Measurements from ENCODE around the gene PRELID2.
A peak's percentile ranks its signal among the peaks of the same experiment; 100 is the strongest.

The PRELID2 gene

DNA sequence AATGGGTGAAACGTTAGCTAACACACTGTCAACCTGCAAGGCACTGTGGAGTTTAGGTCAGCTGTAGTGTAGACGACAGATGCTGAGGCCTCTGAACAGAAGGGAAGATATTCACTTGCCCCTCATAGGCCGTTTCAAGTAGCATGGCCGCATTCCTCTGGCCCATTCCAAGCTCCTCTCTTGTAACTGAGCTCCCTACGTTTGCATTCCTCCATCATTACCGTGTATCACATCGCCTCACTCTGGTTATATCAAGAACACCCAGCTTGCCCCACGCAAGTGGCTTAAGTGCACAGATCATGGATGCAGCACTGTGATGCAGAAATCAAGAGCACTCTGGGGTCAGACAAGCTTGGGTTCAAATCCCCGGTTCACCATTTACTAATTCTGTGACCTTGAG is 43.3 kb downstream of the PRELID2 start:
- no peak for TF ChIP-seq GATA3 (IDR thresholded peaks at IDR 0.05; ENCODE audit: low read depth, low read length)
- TF ChIP-seq GATA2 (IDR thresholded peaks at IDR 0.05; ENCODE audit: low read depth, low read length), result no peak

DNA sequence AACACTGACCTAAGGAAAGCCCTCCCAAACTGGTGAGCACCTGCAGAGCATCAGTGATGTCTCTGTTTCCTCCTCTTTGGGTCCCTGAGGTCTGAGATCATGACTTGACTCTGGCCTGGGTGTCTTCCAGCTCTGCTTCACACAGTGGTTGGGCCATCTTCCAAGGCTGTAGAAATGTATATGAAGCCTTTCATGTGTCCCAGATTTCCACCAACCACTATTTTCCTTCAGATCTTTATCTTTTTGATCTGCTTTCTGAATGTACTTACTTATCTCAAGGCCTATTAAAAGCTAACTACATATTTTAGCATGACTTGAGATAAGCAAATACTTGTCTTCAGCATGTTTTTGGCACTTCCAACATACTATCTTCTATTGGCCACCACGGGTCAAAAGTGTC is 47.1 kb downstream of the PRELID2 start:
- TF ChIP-seq GATA2 (IDR thresholded peaks at IDR 0.05; ENCODE audit: low read depth, low read length) (no peak), GATA3 (IDR thresholded peaks at IDR 0.05; ENCODE audit: low read depth, low read length) (no peak)

DNA sequence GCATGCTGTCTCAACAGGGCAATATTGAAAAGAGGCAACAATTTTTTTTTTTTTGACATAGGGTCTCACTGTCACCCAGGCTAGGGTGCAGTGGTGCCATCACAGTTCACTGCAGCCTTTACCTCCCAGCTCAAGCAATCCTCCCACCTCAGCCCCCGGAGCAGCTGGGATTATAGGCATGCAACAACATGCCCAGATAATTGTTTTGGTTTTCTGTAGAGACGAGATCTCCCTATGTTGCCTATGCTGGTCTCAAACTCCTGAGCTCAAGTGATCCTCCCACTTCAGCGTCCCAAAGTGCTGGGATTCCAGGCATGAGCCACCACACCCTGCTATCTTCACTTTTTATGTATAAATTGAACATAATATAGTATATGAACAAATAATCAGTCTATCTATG is 47.6 kb downstream of the PRELID2 start:
- TF ChIP-seq GATA2 (IDR thresholded peaks at IDR 0.05; ENCODE audit: low read depth, low read length) (no peak), GATA3 (IDR thresholded peaks at IDR 0.05; ENCODE audit: low read depth, low read length) (no peak)

DNA sequence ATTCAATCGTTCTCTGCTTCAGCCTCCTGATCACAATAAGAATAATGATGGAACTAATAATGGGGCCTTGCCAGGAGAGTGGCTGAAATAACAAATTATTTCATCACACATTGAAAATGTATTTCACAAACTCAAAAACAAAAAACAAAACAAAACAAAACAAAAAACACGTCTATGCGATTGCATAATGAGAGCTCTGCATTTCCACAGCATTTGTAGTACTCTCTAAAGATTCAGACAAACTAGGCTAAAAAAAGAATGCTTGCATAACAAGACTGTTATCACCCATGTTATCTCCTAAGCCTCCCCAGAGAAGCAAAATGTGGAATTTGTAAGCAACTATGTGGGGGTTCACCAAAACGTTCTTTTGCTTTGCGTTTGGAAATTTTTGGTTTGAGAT is 48.1 kb downstream of the PRELID2 start:
- TF ChIP-seq GATA2 (IDR thresholded peaks at IDR 0.05; ENCODE audit: low read depth, low read length) (no peak), GATA3 (IDR thresholded peaks at IDR 0.05; ENCODE audit: low read depth, low read length) (no peak)

DNA sequence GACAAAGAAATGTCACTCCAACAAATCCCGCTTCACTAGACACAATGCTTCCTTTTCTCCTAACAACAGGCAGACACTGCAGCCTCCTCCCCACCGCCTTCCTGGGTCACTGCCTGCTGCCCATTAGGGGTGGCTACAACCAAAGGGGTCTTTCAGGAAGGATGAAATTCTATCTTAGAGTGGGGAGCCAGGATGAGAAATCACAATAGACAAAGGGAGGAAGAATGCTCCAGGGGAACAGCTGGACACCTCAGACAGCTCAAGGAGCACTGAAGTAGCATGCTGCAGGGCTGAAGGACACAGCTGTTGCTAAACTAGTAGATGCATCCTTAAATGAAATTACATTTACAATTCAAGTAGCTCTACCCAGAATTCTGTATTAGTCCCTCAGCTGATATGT is 54.2 kb downstream of the PRELID2 start:
- TF ChIP-seq GATA3 (IDR thresholded peaks at IDR 0.05; ENCODE audit: low read depth, low read length) (no peak), GATA2 (IDR thresholded peaks at IDR 0.05; ENCODE audit: low read depth, low read length) (no peak)

DNA sequence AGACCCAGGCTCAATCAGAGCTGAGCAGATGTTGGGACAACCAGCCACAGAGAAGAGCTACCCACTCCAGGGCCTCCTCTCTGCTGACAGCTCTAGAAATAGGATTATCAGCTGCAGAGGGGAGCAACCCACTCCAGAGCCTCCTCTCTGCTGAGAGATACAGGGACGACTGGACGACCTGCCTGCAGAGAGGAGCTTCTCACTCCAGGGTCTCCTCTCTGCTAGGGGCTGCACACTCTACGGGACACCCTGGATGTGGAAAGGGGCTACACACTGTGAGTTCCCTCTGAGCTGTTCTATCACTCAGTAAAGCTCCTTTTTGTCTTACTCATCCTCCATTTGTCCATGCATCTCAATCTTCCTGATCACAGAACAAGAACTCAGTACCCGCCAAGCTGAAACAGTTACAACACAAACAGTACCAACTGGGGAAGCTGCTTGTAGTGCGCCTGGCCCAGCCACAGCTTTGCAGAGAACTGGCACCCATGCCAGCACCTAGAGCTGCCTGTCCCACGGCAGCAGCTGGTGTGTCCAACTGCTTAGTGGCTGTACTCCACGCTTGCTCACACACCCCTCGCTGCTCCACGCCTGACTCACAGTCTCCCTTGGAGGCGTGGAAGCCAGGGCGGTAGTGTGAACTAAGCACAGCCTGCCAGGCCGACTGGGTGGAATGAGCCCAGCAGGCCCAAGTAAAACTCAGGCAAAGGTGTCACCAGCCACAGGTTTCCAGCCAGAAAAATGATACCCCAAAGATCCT is 56.8 kb downstream of the PRELID2 start:
- TF ChIP-seq GATA2 (IDR thresholded peaks at IDR 0.05; ENCODE audit: low read depth, low read length) (no peak), GATA3 (IDR thresholded peaks at IDR 0.05; ENCODE audit: low read depth, low read length) (no peak)

DNA sequence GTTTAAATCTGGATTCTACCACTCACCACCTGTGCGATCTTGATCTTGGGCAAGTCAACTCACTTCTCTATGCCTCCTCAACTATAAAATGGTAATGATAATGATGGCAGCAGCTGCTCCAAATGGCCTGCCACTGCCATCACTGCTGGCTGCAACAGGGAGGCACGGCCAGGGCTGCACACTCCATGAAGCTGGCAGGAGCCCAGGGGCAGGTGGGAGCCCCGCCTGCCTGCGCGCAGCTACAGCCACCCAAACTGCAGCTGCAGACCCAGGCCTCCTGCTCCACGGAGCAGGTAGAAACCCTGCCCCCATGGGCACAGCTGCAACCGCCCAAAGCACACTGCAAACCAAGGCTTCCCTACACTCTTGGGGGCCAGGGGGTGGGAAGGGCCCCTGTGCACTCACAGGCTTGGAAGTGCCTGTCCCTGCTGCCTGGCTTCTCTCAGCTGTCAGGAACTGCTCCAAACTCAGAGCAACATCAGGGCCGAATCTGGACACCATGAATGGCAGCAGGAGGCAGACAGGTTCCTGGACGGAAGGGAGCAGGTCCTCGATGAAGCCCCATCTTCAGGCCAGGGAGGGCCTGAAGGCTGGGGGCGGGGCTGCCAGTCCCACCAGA is 57.6 kb downstream of the PRELID2 start:
- TF ChIP-seq GATA3 (IDR thresholded peaks at IDR 0.05; ENCODE audit: low read depth, low read length), result no peak
- TF ChIP-seq GATA2 (IDR thresholded peaks at IDR 0.05; ENCODE audit: low read depth, low read length), result no peak

DNA sequence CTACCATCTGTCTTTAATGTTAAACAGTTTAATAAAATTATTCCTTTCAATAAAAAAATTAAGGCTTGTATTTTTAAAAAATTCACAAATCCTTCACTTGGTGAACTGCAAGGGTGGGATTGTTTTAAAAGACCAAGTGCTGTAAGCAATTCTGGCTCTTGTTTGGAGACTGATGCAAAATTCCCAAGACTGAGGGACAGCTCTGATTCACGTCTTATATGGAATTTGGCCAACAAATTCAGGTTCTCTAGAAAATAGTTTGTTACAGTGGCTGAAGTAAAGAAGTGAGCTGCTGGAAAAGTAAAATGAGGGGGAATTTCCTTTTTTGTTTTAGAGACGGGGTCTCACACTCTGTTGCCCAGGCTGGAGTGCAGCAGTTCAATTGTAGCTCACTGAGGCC is 58.3 kb downstream of the PRELID2 start:
- TF ChIP-seq GATA3 (IDR thresholded peaks at IDR 0.05; ENCODE audit: low read depth, low read length), result no peak
- no peak for TF ChIP-seq GATA2 (IDR thresholded peaks at IDR 0.05; ENCODE audit: low read depth, low read length)

DNA sequence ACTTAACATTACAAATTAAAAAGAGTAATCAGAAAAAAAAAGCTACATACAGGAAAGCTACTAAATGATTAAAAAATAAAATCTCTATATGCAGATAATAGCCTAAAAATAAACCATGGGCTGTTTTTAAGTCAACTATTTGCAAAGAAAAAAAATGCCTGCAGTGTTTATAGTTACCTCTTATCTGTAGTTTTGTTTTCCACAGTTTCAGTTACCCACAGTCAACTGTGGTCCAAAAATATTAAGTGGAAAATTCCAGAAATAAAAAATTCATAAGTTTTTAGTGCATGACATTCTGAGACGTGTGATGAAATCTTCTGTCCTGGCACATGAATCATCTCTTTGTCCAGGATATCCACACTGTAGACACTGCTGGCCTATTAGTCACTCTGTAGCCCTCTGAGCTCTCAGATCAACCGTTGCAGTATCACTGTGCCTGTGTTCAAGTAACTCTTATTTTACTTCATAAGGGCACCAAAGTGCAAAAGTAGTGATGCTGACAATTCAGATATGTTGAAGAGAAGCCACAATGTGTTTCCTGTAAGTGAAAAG is 59.2 kb downstream of the PRELID2 start:
- no peak for TF ChIP-seq GATA2 (IDR thresholded peaks at IDR 0.05; ENCODE audit: low read depth, low read length)
- TF ChIP-seq GATA3 (IDR thresholded peaks at IDR 0.05; ENCODE audit: low read depth, low read length), result no peak

DNA sequence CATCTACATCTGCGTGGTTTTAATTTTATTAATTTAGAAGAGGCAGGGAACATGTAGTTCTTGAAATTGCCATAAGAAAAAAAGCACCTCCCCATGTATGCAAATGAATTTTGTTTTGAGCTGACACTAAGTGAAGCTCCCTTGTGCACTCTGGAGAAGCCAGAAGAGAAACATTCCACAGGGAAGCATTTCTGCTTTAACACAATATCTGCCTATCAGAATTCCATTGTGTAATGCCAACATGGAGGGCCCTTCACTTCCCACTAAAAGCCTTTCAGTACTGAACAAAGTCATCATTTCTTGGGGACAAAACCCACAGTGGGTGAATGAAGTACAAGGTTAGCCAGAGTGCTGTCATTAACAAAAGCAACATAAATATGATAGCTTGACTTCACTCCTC is 59.7 kb downstream of the PRELID2 start:
- TF ChIP-seq GATA2 (IDR thresholded peaks at IDR 0.05; ENCODE audit: low read depth, low read length) (no peak), GATA3 (IDR thresholded peaks at IDR 0.05; ENCODE audit: low read depth, low read length) (no peak)

DNA sequence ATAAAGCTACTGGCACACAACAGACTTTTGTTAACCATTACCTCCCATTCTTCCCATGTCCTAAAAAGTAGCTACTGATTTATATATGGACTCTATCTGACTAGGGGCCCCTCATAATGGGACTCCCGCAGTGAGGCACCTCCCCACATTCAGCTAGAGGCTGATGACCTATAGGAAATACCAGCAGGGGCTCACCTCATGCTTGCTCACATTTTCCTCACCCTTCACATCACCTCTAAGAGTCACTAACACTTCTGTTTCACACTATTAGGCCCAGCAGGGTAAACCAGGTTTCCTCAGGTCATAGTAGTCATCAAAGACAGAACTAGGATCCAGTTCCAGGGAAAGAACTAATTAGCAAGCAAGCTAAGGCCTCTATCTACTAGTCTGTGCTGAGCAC is 60.7 kb downstream of the PRELID2 start:
- TF ChIP-seq GATA2 (IDR thresholded peaks at IDR 0.05; ENCODE audit: low read depth, low read length) (no peak), GATA3 (IDR thresholded peaks at IDR 0.05; ENCODE audit: low read depth, low read length) (no peak)

DNA sequence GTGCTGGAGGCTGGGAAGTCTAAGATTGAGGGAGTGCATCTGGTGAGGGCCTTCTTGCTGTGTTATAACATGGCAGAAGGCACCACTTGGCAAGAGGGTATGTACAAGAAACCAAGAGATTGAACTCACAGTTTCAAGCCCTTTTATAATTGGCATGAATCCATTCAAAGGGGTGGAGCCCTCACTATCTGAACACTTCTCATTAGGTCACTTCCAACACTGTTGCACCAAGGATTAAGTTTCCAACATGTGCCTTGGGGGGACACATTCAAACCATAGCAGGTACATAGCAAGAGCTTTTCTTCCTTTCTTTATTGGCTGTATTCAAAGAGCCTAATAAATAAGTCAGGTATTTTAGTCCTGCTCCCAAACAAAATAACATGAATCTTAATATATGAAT is 62.7 kb downstream of the PRELID2 start:
- TF ChIP-seq GATA3 (IDR thresholded peaks at IDR 0.05; ENCODE audit: low read depth, low read length), result no peak
- no peak for TF ChIP-seq GATA2 (IDR thresholded peaks at IDR 0.05; ENCODE audit: low read depth, low read length)

DNA sequence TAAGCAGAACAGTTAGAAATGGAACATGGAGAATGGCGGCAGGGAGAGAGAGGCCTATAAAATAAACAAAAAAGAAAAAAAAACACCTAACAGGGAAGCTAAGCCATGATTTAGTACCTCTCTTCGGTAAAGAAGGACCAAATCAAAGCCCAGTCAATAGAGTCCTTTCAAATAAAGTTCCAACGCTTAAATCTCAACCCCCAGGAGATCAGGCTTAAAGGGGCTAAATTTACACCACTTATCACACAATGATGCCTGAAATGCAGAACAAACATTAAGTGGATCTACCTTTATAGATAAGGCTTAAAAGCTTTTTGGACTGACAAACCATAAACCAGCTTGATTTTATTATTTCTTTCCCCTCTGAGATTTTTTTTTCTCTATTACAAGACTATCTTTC is 66.3 kb downstream of the PRELID2 start:
- TF ChIP-seq GATA2 (IDR thresholded peaks at IDR 0.05; ENCODE audit: low read depth, low read length), result peak; percentile 37; the same call in 1 of the 2 replicates
- no peak for TF ChIP-seq GATA3 (IDR thresholded peaks at IDR 0.05; ENCODE audit: low read depth, low read length)

DNA sequence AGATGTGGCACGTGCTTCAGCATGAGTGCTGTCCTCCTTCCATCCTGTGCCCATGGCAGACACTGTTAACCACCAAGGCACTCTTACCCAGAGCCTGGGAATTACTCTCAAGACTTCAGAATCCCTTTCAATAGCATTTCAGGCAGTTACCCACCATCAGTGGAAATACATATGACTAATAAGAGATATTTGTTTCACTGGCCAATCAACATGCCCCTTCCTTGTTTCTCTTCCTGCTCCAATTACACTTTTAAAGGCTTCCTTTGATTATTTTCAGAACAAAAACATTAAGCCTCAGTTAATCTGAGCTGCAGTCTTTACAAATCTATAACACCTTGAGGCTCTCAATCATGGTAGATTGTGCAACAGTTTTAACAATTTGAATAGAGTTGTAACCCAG is 70.8 kb downstream of the PRELID2 start:
- TF ChIP-seq GATA2 (IDR thresholded peaks at IDR 0.05; ENCODE audit: low read depth, low read length) (no peak), GATA3 (IDR thresholded peaks at IDR 0.05; ENCODE audit: low read depth, low read length) (no peak)

DNA sequence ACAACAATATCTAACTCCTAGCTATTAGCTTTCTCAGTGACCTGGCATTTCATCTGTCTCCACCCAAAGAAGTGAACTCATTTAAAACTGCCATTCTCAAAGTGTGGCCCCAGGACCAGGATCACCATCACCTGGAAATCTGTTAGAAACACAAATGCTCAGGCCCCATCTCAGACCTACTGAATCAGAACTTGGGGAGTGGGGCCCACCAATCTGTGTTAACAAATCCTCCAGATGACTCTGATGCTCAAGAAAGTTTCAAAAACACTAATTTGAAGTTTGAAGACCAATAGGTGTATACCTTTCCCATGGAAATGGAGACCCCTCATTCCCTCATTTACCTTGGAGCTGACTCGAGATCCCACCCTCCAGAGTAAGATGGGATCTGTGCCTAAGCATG is 72.3 kb downstream of the PRELID2 start:
- no peak for TF ChIP-seq GATA3 (IDR thresholded peaks at IDR 0.05; ENCODE audit: low read depth, low read length)
- TF ChIP-seq GATA2 (IDR thresholded peaks at IDR 0.05; ENCODE audit: low read depth, low read length), result no peak
